ENCODE data around the gene CALML6. TPM values are rescaled to one million over a fixed set of nuclear protein-coding genes. Genes with fewer than 3 reads are reported as not detected.
"Not testable (repeated sequence)": the region's sequence is repeated elsewhere in the genome, so short reads cannot be mapped to it uniquely, and the experiment has no call there.

The CALML6 gene
- total RNA-seq, 3 donors from 2014 or later, result 0.38 to 0.61 (median 0.51) TPM

- not testable (repeated sequence) for H3K36me3 Mint-ChIP-seq (ENCODE audit: insufficient read depth); H3K27me3 Mint-ChIP-seq (ENCODE audit: low read depth); H3K4me3 Mint-ChIP-seq; H3K9me3 Mint-ChIP-seq; ATAC-seq; DNase-seq
- peaks cover 78% of the 10 kb centered on the region for H3K4me1 Mint-ChIP-seq (ENCODE audit: low read depth)
These were observed 31.2 kb upstream of the CALML6 start for GRCh38 chr1:1883890-1884289.

DNA sequence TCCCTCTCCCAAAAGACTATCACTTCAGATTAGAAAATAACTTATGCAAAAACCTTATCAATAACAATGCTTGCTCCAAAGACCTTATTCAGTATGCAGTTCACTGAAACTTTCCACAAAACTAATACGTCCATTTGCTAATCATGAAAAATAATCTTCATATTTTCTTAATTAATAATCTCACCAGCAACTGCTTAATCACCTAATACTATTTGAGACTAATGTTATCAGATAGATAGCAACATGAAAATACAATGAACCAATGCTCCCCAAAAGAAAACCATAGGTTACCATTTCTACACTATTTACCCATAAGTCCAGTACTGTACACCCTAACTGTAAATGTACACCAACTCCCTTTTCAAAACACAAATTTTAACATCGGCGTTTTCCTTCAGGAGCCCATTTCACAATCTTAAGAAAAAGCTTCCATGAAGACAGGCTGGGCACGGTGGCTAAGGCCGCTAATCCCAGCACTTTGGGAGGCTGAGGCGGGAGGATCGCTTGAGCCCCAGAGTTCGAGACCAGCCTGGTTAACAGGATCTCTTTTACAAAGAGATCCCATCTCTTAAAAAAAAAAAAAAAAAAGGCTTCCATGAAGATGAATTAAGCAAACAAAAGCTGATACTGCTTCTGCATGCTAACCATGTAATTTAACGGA lies 25.8 kb upstream of the CALML6 start:
- no peak for DNase-seq
- Mint-ChIP-seq H3K4me3 (peak overlapping the region; percentile 87), H3K4me1 (ENCODE audit: low read depth) (peaks cover 53% of the 10 kb centered on the region), H3K27me3 (ENCODE audit: low read depth) (no peaks in the 10 kb centered on the region), H3K36me3 (ENCODE audit: insufficient read depth) (no peaks in the 10 kb centered on the region), H3K9me3 (no peaks in the 10 kb centered on the region)
- no peak for ATAC-seq

GRCh38 chr1:1889847-1890505 lies 25.1 kb upstream of the CALML6 start:
- Mint-ChIP-seq H3K27me3 (ENCODE audit: low read depth) (no peaks in the 10 kb centered on the region), H3K4me3 (peak overlapping the region; percentile 87), H3K36me3 (ENCODE audit: insufficient read depth) (no peaks in the 10 kb centered on the region), H3K4me1 (ENCODE audit: low read depth) (peaks cover 55% of the 10 kb centered on the region), H3K9me3 (no peaks in the 10 kb centered on the region)
- DNase-seq (no peak), ATAC-seq (peak; percentile 41 to 44)

DNA sequence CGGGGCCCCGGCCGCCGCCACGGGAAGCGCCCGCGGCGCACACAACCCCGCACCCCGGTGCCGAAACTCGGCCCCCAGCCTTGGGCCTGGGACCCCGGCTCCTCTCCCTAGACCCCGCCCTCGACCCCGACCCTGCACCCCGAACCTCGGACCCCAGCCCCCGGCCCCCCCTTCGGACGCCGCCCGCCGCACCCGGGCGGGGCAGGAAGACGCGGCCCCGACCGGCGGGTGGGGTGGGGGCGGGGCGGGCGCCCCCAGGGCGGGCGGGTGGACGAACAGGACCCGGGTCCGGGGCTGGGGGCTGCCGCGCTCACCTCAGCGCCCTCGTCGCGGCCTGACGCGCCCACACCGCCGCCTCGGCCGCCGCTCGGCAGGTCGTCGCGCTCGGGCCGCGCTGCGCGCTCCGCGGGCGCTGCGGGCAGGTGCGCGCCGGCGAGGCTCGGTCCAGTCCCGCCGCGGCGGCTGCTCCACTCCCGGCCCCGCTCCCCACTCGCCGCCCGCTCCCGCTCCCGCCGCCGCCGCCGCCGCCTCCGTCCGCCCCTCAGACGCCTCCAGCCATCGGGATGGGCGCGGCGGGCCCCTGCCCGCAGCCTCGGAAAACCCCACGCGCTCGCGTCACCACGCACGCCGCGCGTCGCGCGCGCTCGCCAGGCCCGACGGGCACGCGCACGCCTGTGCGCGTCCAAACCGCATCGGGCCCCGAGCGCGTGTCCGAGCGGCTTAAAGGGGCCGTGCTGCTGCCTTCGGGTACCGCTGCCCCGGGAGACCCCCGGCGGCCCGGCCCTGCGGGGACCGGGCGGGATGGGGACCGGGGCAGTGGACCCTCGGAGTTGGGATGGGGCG lies 24.3 kb upstream of the CALML6 start, which contains the start of gene GNB1:
Gene GNB1, minus strand, starts transcription at position 582 of the 843 bp plus-strand sequence. CDS start 65,634 bp downstream, outside the sequence.
- peaks cover 57% of the 10 kb centered on the region for H3K4me1 Mint-ChIP-seq (ENCODE audit: low read depth)
- no peaks in the 10 kb centered on the region for H3K9me3 Mint-ChIP-seq

DNA sequence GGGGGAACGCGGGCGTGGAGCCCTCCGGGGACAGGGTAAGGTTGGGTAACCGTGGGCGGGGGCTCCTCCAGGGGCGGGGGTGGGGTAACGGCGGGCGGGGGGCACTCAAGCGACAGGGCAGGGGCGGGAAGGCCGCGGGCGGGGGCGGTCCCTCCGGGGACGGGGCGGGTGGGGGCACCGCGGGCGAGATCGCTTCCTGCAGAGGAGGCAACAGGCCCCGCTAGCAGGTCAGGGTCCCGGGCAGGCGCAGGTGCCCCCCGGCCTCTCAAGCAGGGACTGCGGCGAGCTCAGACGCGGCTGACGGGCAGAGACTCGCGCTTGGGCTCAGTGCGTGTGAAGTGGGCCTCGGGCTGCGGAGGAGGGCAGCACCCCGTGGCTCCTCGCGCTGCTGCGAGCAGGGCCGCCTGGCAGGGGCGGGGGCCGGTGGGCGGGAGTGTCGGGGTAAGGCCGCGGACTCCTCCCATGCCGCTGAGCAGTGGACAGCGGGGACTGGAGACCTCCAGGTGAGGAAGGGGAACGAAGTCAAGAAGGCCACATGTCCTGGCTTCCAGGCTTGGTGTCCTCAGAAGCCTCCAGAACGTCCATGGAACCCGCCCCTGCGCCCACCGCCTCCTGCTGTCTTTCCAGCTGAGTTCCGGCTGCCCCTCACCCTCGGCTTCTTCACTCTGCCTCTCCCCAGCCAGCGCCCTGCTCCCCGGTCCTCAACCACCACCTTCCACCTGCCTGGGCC lies 23.5 kb upstream of the CALML6 start:
- Mint-ChIP-seq H3K27me3 (ENCODE audit: low read depth) (no peaks in the 10 kb centered on the region), H3K9me3 (no peaks in the 10 kb centered on the region), H3K36me3 (ENCODE audit: insufficient read depth) (no peaks in the 10 kb centered on the region), H3K4me1 (ENCODE audit: low read depth) (peaks cover 52% of the 10 kb centered on the region), H3K4me3 (peak overlapping the region; percentile 85)
- ATAC-seq, result peak; percentile 45 to 51
- DNase-seq, result peak; percentile 77

More for the DNA sequence above, 24.3 kb upstream of the CALML6 start, which contains the start of gene GNB1:
- no peaks in the 10 kb centered on the region for H3K27me3 Mint-ChIP-seq (ENCODE audit: low read depth)
- peak; percentile 69 for ATAC-seq
- H3K4me3 Mint-ChIP-seq, result peak within 1 kb of the TSS; percentile 87
- peak; percentile 85 for DNase-seq
- H3K36me3 Mint-ChIP-seq (ENCODE audit: insufficient read depth), result no peaks in the 10 kb centered on the region

DNA sequence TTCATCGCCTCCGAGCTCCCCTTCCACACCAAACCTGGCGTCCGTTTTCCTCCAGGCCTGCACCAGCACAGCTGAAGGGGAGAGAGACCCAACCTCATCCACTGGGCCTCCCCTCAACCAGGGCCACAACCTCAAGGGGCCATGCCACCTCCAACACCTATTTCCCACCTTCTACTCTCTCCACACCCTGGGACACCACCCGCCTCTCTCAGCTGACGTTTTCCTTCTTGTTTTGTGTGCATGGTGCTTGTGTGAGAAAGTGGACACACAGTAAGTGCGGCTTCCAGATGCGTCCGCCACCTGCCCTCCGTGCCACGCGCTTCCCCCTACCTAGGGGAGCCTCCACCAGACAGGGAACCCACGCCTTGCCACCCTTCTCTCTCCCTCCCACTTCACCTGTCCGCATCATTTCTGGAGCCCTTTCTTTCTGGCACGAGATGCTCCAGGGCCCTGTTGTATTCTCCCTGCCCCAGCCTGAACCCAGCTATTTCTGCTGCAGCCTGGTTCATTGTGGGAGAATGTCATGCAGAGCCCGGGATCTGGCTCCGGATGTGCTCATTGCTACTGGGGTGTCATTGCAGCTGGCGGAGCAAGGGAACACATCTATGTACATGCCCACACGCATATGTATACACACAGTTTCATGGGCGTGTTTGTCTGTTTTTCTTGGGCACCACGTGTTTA lies 22.8 kb upstream of the CALML6 start:
- DNase-seq, result no peak
- ATAC-seq, result no peak
- Mint-ChIP-seq H3K36me3 (ENCODE audit: insufficient read depth) (no peaks in the 10 kb centered on the region), H3K4me3 (peak overlapping the region; percentile 85), H3K9me3 (no peaks in the 10 kb centered on the region), H3K4me1 (ENCODE audit: low read depth) (peaks cover 48% of the 10 kb centered on the region), H3K27me3 (ENCODE audit: low read depth) (no peaks in the 10 kb centered on the region)

GRCh38 chr1:1892763-1893120 lies 22.3 kb upstream of the CALML6 start:
- no peaks in the 10 kb centered on the region for H3K27me3 Mint-ChIP-seq (ENCODE audit: low read depth)
- no peaks in the 10 kb centered on the region for H3K9me3 Mint-ChIP-seq
- H3K36me3 Mint-ChIP-seq (ENCODE audit: insufficient read depth), result no peaks in the 10 kb centered on the region
- H3K4me3 Mint-ChIP-seq, result peak overlapping the region; percentile 85
- H3K4me1 Mint-ChIP-seq (ENCODE audit: low read depth), result peaks cover 43% of the 10 kb centered on the region
- no peak for ATAC-seq
- DNase-seq, result no peak

GRCh38 chr1:1893291-1893985 lies 21.6 kb upstream of the CALML6 start:
- Mint-ChIP-seq H3K4me3 (peak overlapping the region; percentile 54), H3K9me3 (no peaks in the 10 kb centered on the region), H3K4me1 (ENCODE audit: low read depth) (peaks cover 36% of the 10 kb centered on the region), H3K27me3 (ENCODE audit: low read depth) (no peaks in the 10 kb centered on the region), H3K36me3 (ENCODE audit: insufficient read depth) (no peaks in the 10 kb centered on the region)
- ATAC-seq (no peak), DNase-seq (no peak)

DNA sequence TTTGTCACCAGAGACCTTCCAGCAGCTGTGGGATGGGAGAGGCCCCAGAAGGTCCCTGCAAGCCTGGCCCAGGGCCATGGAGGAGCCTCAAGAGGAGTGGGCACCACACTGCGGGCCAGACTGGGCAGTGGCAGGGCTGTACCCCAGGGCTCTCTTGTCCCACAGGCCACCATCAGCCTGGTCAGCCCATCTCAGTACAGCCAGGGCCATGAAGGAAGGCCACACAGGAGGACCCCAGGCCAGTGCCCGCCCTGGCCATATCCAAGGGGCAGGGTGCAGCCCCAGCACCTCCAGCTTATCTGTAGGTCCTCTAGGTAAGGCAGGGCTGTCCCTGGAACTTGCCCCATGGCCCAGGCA lies 21.1 kb upstream of the CALML6 start:
- no peak overlapping the region for H3K4me3 Mint-ChIP-seq
- H3K9me3 Mint-ChIP-seq, result no peaks in the 10 kb centered on the region
- H3K36me3 Mint-ChIP-seq (ENCODE audit: insufficient read depth), result no peaks in the 10 kb centered on the region
- H3K27me3 Mint-ChIP-seq (ENCODE audit: low read depth), result no peaks in the 10 kb centered on the region
- peaks cover 31% of the 10 kb centered on the region for H3K4me1 Mint-ChIP-seq (ENCODE audit: low read depth)
- ATAC-seq, result no peak
- no peak for DNase-seq

DNA sequence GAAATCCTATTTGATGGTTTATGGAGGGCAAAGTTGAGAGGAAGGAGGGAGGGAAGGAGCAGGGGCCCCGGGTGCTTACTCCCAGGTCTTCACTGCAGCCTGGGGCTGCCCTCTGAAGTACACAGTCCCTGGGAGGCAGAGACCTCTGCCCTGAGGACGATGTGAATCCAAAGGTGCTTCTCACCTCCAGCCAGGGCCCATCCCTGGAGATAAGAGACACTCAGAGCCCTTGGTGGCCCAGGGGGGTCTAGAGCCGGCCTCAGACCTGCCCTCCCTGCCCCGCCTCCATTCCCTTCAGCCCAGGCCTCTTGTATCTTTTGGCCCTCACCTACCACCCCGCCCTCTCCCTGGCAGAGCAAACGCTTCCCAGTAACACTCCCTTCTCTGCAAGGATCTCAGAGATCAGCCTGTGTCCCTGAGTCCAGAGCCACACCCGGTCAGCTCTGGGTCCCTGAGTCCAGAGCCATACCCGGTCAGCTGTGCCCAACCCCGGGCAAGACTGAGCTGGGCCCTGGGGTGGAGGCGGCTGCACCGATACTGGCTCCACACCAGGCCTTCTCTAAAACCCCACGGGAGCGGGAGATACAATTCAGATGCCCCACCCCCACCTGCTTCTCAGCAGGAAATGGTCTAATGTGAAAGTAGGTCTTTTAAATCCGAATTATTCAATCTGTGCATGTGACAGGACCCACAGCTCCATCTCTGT lies 20.6 kb upstream of the CALML6 start:
- Mint-ChIP-seq H3K9me3 (no peaks in the 10 kb centered on the region), H3K36me3 (ENCODE audit: insufficient read depth) (no peaks in the 10 kb centered on the region), H3K27me3 (ENCODE audit: low read depth) (no peaks in the 10 kb centered on the region), H3K4me1 (ENCODE audit: low read depth) (peaks cover 28% of the 10 kb centered on the region), H3K4me3 (peak overlapping the region; percentile 40)
- ATAC-seq (no peak), DNase-seq (no peak)

DNA sequence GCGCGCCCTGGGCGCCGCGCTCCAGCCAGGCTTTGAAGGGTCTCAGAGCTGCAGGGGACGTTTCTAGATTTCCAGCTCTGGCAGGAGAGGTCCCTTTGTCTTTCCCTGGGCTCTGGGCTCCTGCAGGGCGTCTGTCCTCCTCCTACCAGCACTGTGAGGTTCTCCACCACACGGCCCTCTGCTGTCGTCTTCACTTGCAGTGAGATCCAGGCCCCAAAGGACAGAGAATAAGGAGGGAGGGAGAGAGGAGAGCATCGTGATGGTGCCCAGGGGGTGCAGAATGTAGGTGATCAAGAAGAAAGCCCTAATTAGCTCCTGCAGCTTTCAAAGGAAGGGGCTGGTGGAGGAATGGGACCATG lies 20.0 kb upstream of the CALML6 start:
- peaks cover 28% of the 10 kb centered on the region for H3K4me1 Mint-ChIP-seq (ENCODE audit: low read depth)
- no peaks in the 10 kb centered on the region for H3K27me3 Mint-ChIP-seq (ENCODE audit: low read depth)
- no peak overlapping the region for H3K4me3 Mint-ChIP-seq
- no peaks in the 10 kb centered on the region for H3K36me3 Mint-ChIP-seq (ENCODE audit: insufficient read depth)
- no peak for DNase-seq
- H3K9me3 Mint-ChIP-seq, result no peaks in the 10 kb centered on the region
- no peak for ATAC-seq

DNA sequence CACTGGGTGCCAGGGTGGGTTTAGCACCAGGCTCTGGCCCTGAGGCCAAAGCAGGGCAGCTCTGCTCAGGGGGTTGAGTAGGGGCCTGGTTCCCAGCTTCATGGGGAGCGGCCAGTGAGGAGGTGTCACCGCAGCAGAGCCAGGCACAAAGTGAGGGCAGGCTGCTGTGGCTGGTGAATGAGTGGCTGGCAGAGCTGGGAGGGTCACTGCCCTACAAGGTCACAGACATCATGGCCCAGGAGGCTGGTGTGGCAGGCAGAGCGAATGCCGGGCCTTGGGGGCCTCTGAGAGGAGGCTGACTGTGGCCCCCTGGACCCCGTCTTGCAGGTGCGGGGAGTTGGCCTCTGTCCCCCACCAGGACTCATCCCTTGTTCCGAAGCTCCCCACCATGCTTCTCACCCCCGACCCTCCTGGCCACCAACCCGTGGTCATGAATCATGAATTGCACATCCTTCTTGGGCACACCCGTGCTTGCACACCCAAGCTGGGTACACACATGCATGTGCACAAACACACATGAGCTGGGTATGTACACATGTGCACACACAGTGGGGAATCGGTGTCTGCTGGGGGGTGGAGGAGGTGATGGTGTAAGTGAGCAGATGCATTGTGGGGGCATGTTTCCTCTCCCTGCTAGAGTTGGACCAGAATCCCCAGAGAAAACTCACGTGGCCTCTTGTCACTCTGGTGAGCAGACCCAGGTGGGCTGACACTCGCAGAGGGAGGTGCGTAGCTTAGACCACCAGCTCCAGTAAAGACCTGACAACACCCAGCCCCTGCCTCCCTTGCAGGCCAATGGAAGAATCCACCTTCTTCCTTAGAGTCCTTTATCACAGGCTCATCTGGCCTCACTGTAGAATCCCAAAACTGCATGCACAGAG lies 19.4 kb upstream of the CALML6 start:
- H3K4me1 Mint-ChIP-seq (ENCODE audit: low read depth), result peaks cover 28% of the 10 kb centered on the region
- H3K27me3 Mint-ChIP-seq (ENCODE audit: low read depth), result no peaks in the 10 kb centered on the region
- no peak overlapping the region for H3K4me3 Mint-ChIP-seq
- no peaks in the 10 kb centered on the region for H3K36me3 Mint-ChIP-seq (ENCODE audit: insufficient read depth)
- H3K9me3 Mint-ChIP-seq, result no peaks in the 10 kb centered on the region
- no peak for ATAC-seq
- DNase-seq, result no peak
